Gastrocnemius medialis (tissue), 4 donors: ENCODE results near the gene AGTRAP. TPM values are rescaled to one million over a fixed set of nuclear protein-coding genes. Genes with fewer than 3 reads are reported as not detected.

Source experiments
- ATAC-seq, 2 donors: fragments of 150-250 bp; one replicate each; pipeline ENCODE4 v1.9.1; 2016
- DNase-seq, 2 donors: peaks; one replicate each; pipeline ENCODE4 v3.0.0-alpha.2; 2019
- H3K27ac ChIP-seq, 4 donors: fragments of 200-600 bp; sonication (generic); 1 replicate in 1 of 4; 2 replicates in 3 of 4; pipeline ENCODE4 v1.5.1; 2016 to 2018; ENCODE audit warnings: mild to moderate bottlenecking in 2 of 4, moderate library complexity in 1 of 4
- H3K27me3 ChIP-seq, 3 donors: fragments of 200-600 bp; sonication (generic) in 2 of 3; 1 replicate in 1 of 3; 2 replicates in 2 of 3; pipeline versions ENCODE4 v1.5.1 to v1.6.0; 2016 to 2019; ENCODE audit warnings: mild to moderate bottlenecking in 1 of 3, moderate library complexity in 1 of 3
- H3K36me3 ChIP-seq, 2 donors: fragments of 200-600 bp; sonication (generic) in 1 of 2; one replicate each; pipeline ENCODE4 v1.5.1; 2017 to 2018
- H3K4me1 ChIP-seq, 2 donors: fragments of 200-600 bp; sonication (generic) in 1 of 2; one replicate each; pipeline ENCODE4 v1.5.1; 2016 to 2017; ENCODE audit warnings: mild to moderate bottlenecking in 2 of 2
- H3K4me3 ChIP-seq, 4 donors: fragments of 200-600 bp; sonication (generic) in 3 of 4; 1 replicate in 1 of 4; 2 replicates in 3 of 4; pipeline ENCODE4 v1.5.1; 2016 to 2019; ENCODE audit warnings: mild to moderate bottlenecking in 2 of 4
- H3K9me3 ChIP-seq, 3 donors: fragments of 200-600 bp; sonication (generic) in 2 of 3; 1 replicate in 1 of 3; 2 replicates in 2 of 3; pipeline ENCODE4 v1.5.1; 2016 to 2019
- POLR2A ChIP-seq, 2 donors: fragments of 450-650 bp; IDR thresholded peaks; one replicate each; pipeline ENCODE4 v1.6.1; 2017; ENCODE audit warnings: antibody characterized with exemption in 2 of 2, mild to moderate bottlenecking in 2 of 2, moderate library complexity in 2 of 2
- in situ Hi-C, 4 donors: fragments of 200-750 bp; cut with MboI; loops; one replicate each; pipeline versions ENCODE4 v1.15.0 to v1.8.0; 2017; ENCODE audit warnings: low sequenced_read_pairs in 4 of 4
- intact Hi-C: fragments of 100-400 bp; cut with DNase I; formaldehyde crosslinking; loops from one replicate; pipeline ENCODE4 v1.15.1; 2023; ENCODE audit warnings: low total_unique reads
- total RNA-seq, 4 donors: library from RNA; depleted of rRNA; stranded (reverse); fragments of >200 nt; gene quantifications; one replicate each; pipeline versions ENCODE4 v1.1.0 to v1.2.3, GENCODE V29; 2016
- TF ChIP-seq, protein P1 (sequence below), 5 experiments: fragments of 450-650 bp in 3 of 5; fragments of 200-600 bp in 2 of 5; sonication (generic) in 2 of 5; IDR thresholded peaks in 4 of 5; conservative IDR thresholded peaks in 1 of 5; 1 replicate in 4 of 5; 2 replicates in 1 of 5; pipeline ENCODE4 v1.5.1; 2016 to 2019; ENCODE audit warnings: antibody characterized with exemption in 5 of 5, mild to moderate bottlenecking in 3 of 5, moderate library complexity in 3 of 5

AGTRAP gene
- total RNA-seq, 4 donors from 2014 or later, result 37.8 to 144 (median 103) TPM

DNA sequence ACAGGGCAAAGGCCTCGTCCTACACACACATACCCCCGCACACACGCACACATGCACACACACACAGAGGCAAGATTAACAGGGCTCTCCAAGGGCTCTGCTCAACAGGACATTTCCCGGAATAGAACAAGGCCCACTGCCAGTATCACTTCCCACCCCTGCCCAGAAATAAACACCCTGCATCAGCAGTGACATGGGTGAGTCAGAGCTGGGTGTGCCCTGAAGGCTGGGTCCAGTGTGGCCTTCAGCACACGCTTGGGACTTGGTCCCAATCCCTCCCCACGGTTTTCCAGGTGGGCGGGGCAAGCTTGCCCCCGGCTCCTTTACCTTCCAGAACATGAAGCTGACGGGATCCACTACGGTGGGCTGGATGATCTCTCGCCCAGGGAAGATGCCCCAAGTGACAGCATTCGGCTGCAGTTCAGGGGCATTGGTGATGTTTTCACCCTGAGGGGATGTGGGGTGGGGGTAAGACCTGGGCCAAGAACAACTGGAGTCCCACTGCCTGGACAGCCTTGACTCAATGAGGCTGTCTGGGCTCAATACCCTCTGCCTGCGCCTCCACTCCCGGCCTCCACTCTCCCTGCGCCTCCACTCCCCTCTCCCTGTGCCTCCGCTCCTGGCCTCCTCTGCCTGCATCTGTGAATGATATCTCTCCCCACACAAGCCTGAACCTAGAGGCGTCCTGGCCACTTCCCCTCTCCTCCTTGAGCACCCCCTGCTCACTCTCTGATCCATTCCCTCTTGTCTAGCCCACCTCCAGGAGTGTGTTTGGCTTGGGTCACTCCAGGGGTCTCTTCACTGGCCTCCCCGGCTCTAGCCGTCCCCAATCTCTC, 55.2 kb downstream of the AGTRAP start:
- Histone ChIP-seq H3K4me1 (peaks cover 65 to 76% of the 10 kb centered on the region in 2 donors), H3K36me3 (peaks cover 0 to 39% of the 10 kb centered on the region in 2 donors), H3K27ac (peak overlapping the region; percentile 90 to 99 (median 97)), H3K9me3 (no peaks in the 10 kb centered on the region), H3K4me3 (peak overlapping the region; percentile 7 to 43 (median 12)), H3K27me3 (no peaks in the 10 kb centered on the region)
- DNase-seq (peak; percentile 97 to 98), ATAC-seq (peak; percentile 83 to 96)
- peak; percentile 75 to 85 for TF ChIP-seq POLR2A (IDR thresholded peaks at IDR 0.05)
- TF ChIP-seq, protein P1, sequence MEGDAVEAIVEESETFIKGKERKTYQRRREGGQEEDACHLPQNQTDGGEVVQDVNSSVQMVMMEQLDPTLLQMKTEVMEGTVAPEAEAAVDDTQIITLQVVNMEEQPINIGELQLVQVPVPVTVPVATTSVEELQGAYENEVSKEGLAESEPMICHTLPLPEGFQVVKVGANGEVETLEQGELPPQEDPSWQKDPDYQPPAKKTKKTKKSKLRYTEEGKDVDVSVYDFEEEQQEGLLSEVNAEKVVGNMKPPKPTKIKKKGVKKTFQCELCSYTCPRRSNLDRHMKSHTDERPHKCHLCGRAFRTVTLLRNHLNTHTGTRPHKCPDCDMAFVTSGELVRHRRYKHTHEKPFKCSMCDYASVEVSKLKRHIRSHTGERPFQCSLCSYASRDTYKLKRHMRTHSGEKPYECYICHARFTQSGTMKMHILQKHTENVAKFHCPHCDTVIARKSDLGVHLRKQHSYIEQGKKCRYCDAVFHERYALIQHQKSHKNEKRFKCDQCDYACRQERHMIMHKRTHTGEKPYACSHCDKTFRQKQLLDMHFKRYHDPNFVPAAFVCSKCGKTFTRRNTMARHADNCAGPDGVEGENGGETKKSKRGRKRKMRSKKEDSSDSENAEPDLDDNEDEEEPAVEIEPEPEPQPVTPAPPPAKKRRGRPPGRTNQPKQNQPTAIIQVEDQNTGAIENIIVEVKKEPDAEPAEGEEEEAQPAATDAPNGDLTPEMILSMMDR (IDR thresholded peaks at IDR 0.05 in 4 of 5, conservative IDR thresholded peaks at IDR 0.05 in 1 of 5), result no peak
- in situ Hi-C loops (no loop called here), intact Hi-C loops (loop anchor here (2.0 kb wide), 1 partner anchor 118 kb away; no protein-coding TSS in a partner anchor)

- peaks cover 0 to 41% of the 10 kb centered on the region in 2 donors for H3K36me3 ChIP-seq
- in situ Hi-C loops (no loop called here), intact Hi-C loops (loop anchor here (1.0 kb wide), 1 partner anchor 10 kb away; no protein-coding TSS in a partner anchor)
- H3K27me3 ChIP-seq, result no peaks in the 10 kb centered on the region
- DNase-seq (peak in 1 of 2 donors; percentile 43), ATAC-seq (no peak)
- H3K9me3 ChIP-seq, result no peaks in the 10 kb centered on the region
- peak overlapping the region; percentile 90 to 99 (median 97) for H3K27ac ChIP-seq
- H3K4me3 ChIP-seq, result no peak overlapping the region
- H3K4me1 ChIP-seq, result peaks cover 55 to 75% of the 10 kb centered on the region in 2 donors
- TF ChIP-seq, protein P1 (IDR thresholded peaks at IDR 0.05 in 4 of 5, conservative IDR thresholded peaks at IDR 0.05 in 1 of 5), result no peak
- no peak for TF ChIP-seq POLR2A (IDR thresholded peaks at IDR 0.05)
These were observed 56.2 kb downstream of the AGTRAP start for GRCh38 chr1:11792106-11792505.

DNA sequence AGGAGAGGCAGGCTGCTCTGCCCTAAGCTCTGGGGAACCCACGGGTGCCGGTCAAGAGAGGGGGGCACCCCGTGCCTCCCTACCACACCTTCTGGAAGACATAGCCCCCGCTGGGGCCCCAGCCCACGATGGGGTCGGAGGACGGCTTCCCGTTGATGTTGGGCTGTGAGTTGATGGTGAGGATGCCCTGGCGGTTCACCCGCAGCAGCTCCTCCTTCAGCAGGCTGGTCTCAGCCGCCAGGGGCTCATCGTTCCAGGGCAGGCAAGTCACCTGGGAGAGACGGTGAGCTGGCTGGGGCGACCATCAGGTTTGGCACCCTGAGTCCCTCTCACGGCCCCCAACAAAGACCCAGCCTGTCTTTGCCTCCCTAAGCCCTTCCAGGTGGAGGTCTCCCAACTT, 57.9 kb downstream of the AGTRAP start:
- Histone ChIP-seq H3K27me3 (no peaks in the 10 kb centered on the region), H3K27ac (peak overlapping the region; percentile 90 to 99 (median 97)), H3K4me3 (no peak overlapping the region), H3K36me3 (peaks cover 0 to 44% of the 10 kb centered on the region in 2 donors), H3K9me3 (no peaks in the 10 kb centered on the region), H3K4me1 (peaks cover 38 to 58% of the 10 kb centered on the region in 2 donors)
- in situ Hi-C loops (no loop called here), intact Hi-C loops (no loop called here)
- no peak for ATAC-seq
- no peak for TF ChIP-seq POLR2A (IDR thresholded peaks at IDR 0.05)
- TF ChIP-seq, protein P1 (IDR thresholded peaks at IDR 0.05 in 4 of 5, conservative IDR thresholded peaks at IDR 0.05 in 1 of 5), result no peak
- no peak for DNase-seq

- Histone ChIP-seq H3K4me1 (peaks cover 29 to 50% of the 10 kb centered on the region in 2 donors), H3K27ac (peak overlapping the region; percentile 90 to 99 (median 97)), H3K4me3 (no peak overlapping the region), H3K27me3 (no peaks in the 10 kb centered on the region), H3K36me3 (peaks cover 0 to 49% of the 10 kb centered on the region in 2 donors), H3K9me3 (no peaks in the 10 kb centered on the region)
- DNase-seq (no peak), ATAC-seq (no peak)
- in situ Hi-C loops, result no loop called here
- intact Hi-C loops, result no loop called here
- no peak for TF ChIP-seq POLR2A (IDR thresholded peaks at IDR 0.05)
- TF ChIP-seq, protein P1 (IDR thresholded peaks at IDR 0.05 in 4 of 5, conservative IDR thresholded peaks at IDR 0.05 in 1 of 5), result no peak
These were observed 58.7 kb downstream of the AGTRAP start for GRCh38 chr1:11794446-11795237.
